Measurements from ENCODE around the gene TIMM13.

DNA sequence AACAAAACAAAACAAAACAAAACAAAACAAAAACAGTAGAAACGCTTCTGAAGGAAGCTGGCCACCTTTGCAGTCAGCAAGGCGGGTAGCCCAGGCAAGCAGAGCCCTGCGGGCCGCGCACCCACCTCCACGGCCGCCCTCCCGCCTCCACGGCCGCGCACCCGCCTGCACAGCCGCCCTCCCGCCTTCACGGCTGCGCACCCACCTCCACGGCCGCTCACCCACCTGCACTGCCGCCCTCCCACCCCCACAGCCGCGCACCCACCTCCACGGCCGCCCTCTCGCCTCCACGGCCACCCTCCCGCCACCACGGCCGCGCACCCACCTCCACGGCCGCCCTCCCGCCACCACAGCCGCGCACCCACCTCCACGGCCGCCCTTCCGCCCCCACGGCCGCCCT is 9.0 kb upstream of the TIMM13 start:
- TF ChIP-seq, protein P1, sequence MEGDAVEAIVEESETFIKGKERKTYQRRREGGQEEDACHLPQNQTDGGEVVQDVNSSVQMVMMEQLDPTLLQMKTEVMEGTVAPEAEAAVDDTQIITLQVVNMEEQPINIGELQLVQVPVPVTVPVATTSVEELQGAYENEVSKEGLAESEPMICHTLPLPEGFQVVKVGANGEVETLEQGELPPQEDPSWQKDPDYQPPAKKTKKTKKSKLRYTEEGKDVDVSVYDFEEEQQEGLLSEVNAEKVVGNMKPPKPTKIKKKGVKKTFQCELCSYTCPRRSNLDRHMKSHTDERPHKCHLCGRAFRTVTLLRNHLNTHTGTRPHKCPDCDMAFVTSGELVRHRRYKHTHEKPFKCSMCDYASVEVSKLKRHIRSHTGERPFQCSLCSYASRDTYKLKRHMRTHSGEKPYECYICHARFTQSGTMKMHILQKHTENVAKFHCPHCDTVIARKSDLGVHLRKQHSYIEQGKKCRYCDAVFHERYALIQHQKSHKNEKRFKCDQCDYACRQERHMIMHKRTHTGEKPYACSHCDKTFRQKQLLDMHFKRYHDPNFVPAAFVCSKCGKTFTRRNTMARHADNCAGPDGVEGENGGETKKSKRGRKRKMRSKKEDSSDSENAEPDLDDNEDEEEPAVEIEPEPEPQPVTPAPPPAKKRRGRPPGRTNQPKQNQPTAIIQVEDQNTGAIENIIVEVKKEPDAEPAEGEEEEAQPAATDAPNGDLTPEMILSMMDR (IDR thresholded peaks at IDR 0.05) = no peak
- no peak for TF ChIP-seq EZH2 (IDR thresholded peaks at IDR 0.05)
